Kidney (tissue), 14 donors: ENCODE measurements around the gene VAT1. TPM values are rescaled to one million over a fixed set of nuclear protein-coding genes. Genes with fewer than 3 reads are reported as not detected.

Experiments
- DNase-seq, 5 donors: peaks; one replicate each; pipeline ENCODE4 v3.0.0-alpha.2; 2013 to 2020
- FAIRE-seq: peaks from 2 replicates; lab custom pipeline; 2012; peaks lifted over from hg19 to GRCh38; lab: Jason Lieb, UNC
- H3K27ac ChIP-seq, 2 donors: one replicate each; pipeline ENCODE4 v1.7.0; 2013; ENCODE audit warnings: low read depth in 2 of 2, low read length in 2 of 2, inconsistent platforms in 1 of 2
- H3K27me3 ChIP-seq: one replicate; pipeline ENCODE4 v1.7.1; 2013; ENCODE audit warnings: low read length, inconsistent platforms; ENCODE audit not compliant: control insufficient read depth, insufficient read depth
- H3K36me3 ChIP-seq, 3 donors: one replicate each; pipeline versions ENCODE4 v1.7.0 to v1.7.1; 2013; ENCODE audit warnings: low read length in 3 of 3, control low read depth in 1 of 3, inconsistent platforms in 1 of 3; ENCODE audit not compliant: insufficient read depth in 3 of 3, control insufficient read depth in 2 of 3
- H3K4me1 ChIP-seq, 3 donors: one replicate each; pipeline versions ENCODE4 v1.7.0 to v1.7.1; 2013; ENCODE audit warnings: low read length in 3 of 3, inconsistent platforms in 1 of 3, low read depth in 1 of 3; ENCODE audit not compliant: control insufficient read depth in 2 of 3, insufficient read depth in 2 of 3
- H3K4me3 ChIP-seq, 3 donors: one replicate each; pipeline versions ENCODE4 v1.7.0 to v1.8.1; 2013; ENCODE audit warnings: low read length in 3 of 3, control low read depth in 1 of 3, inconsistent platforms in 1 of 3
- H3K9ac ChIP-seq, 3 donors: one replicate each; pipeline versions ENCODE4 v1.7.0 to v1.7.1; 2013; ENCODE audit warnings: low read length in 3 of 3, control low read depth in 1 of 3, inconsistent platforms in 1 of 3
- H3K9me3 ChIP-seq, 3 donors: one replicate each; pipeline versions ENCODE4 v1.7.0 to v1.7.1; 2013; ENCODE audit warnings: low read length in 3 of 3, control low read depth in 1 of 3, inconsistent platforms in 1 of 3; ENCODE audit not compliant: control insufficient read depth in 2 of 3, insufficient read depth in 1 of 3
- intact Hi-C: fragments of 100-400 bp; cut with DNase I; formaldehyde crosslinking; loops from one replicate; pipeline ENCODE4 v1.11.1; 2022
- polyA plus RNA-seq: library from polyadenylated mRNA; stranded (reverse); fragments of 350-450 nt; fragmentation: Illumina TruSeq; extraction: RNeasy Lipid Tissue Mini Kit (QIAGEN cat#74804); gene quantifications from one replicate; pipeline ENCODE4 v1.2.3, GENCODE V29; 2014; ENCODE audit warnings: low read depth, low replicate concordance; ENCODE audit not compliant: insufficient read depth
- total RNA-seq: library from RNA; stranded (reverse); fragmentation: NEBNext Ultra II Directional; extraction: Animal tissue kit (Norgen Biotek cat#: 25700); gene quantifications from one replicate; pipeline ENCODE4 v1.2.1, GENCODE V29; 2021
- TF ChIP-seq, protein P1 (sequence below): IDR thresholded peaks from 3 replicates; pipeline ENCODE4 v1.5.1; 2012; ENCODE audit warnings: mild to moderate bottlenecking, moderate library complexity, borderline replicate concordance; ENCODE audit not compliant: insufficient read depth; ENCODE audit errors: extremely low read depth
- donor health status: control.
- donor health status: control.
- donor health status: control.
- donor health status: control.
- donor health status: control.
- donor health status: DM: yes; HTN: yes; CAD: no.
- donor health status: Normal renal cell carcinoma (clear cell type).

Gene VAT1
- total and polyA plus RNA-seq, 2 donors from 2014 or later: 119 to 133 TPM

DNA sequence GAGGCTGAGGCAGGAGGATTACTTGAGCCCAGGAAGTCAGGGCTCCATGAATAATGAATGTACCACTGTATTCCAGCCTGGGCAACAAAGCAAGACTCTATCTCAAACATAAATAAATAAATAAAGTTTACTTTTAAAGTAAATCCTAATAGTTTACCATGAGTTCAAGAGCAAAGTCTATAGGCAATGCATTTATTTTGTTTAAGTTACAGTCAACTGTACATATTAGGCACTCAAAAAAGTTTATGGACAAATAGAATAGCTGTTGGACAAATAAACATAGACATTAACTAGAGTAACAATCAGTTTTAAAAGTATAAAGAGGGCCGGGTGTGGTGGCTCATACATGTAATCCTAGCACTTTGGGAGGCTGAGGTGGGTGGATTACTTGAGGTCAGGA, 54.3 kb downstream of the VAT1 start:
- no peak overlapping the region for H3K27ac ChIP-seq
- FAIRE-seq (no peak), DNase-seq (no peak)
- H3K27me3 ChIP-seq: no peaks in the 10 kb centered on the region
- H3K9me3 ChIP-seq: no peaks in the 10 kb centered on the region
- H3K4me1 ChIP-seq: peaks cover 0 to 5% (median 0%) of the 10 kb centered on the region in 3 donors
- intact Hi-C loops: no loop called here
- no peak overlapping the region for H3K9ac ChIP-seq
- H3K36me3 ChIP-seq: no peaks in the 10 kb centered on the region
- TF ChIP-seq, protein P1, sequence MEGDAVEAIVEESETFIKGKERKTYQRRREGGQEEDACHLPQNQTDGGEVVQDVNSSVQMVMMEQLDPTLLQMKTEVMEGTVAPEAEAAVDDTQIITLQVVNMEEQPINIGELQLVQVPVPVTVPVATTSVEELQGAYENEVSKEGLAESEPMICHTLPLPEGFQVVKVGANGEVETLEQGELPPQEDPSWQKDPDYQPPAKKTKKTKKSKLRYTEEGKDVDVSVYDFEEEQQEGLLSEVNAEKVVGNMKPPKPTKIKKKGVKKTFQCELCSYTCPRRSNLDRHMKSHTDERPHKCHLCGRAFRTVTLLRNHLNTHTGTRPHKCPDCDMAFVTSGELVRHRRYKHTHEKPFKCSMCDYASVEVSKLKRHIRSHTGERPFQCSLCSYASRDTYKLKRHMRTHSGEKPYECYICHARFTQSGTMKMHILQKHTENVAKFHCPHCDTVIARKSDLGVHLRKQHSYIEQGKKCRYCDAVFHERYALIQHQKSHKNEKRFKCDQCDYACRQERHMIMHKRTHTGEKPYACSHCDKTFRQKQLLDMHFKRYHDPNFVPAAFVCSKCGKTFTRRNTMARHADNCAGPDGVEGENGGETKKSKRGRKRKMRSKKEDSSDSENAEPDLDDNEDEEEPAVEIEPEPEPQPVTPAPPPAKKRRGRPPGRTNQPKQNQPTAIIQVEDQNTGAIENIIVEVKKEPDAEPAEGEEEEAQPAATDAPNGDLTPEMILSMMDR: no peak
- no peak overlapping the region for H3K4me3 ChIP-seq

Other genes with a start within 250 kb of the VAT1 start
- gene VPS25, start 248.9 kb downstream of the VAT1 start, total RNA-seq: 85.2 TPM
- gene VPS25, start 248.9 kb downstream of the VAT1 start, polyA plus RNA-seq: 112 TPM
- gene WNK4, start 241.8 kb downstream of the VAT1 start, total RNA-seq: 14.9 TPM
- gene WNK4, start 241.8 kb downstream of the VAT1 start, polyA plus RNA-seq: 26.4 TPM
- gene COA3, start 223.7 kb downstream of the VAT1 start, total RNA-seq: 144 TPM
- 656 TPM for gene COA3, start 223.7 kb downstream of the VAT1 start, polyA plus RNA-seq
- gene CNTD1, start 223.5 kb downstream of the VAT1 start, total RNA-seq: 0.60 TPM
- 0.95 TPM for gene CNTD1, start 223.5 kb downstream of the VAT1 start, polyA plus RNA-seq
- 95.1 TPM for gene BECN1, start 198.1 kb downstream of the VAT1 start, total RNA-seq
- 65.9 TPM for gene BECN1, start 198.1 kb downstream of the VAT1 start, polyA plus RNA-seq
- gene PSME3, start 189.0 kb downstream of the VAT1 start, total RNA-seq: 115 TPM
- gene PSME3, start 189.0 kb downstream of the VAT1 start, polyA plus RNA-seq: 60.3 TPM
- gene AOC2, start 177.8 kb downstream of the VAT1 start, total RNA-seq: 1.2 TPM
- 0.58 TPM for gene AOC2, start 177.8 kb downstream of the VAT1 start, polyA plus RNA-seq
- gene AOC3, start 171.2 kb downstream of the VAT1 start, total RNA-seq: 40.6 TPM
- gene AOC3, start 171.2 kb downstream of the VAT1 start, polyA plus RNA-seq: 15.1 TPM
- gene G6PC1, start 121.6 kb downstream of the VAT1 start, total RNA-seq: 0.16 TPM
- 10.5 TPM for gene G6PC1, start 121.6 kb downstream of the VAT1 start, polyA plus RNA-seq
- gene AARSD1, start 57.9 kb downstream of the VAT1 start, total RNA-seq: 35.8 TPM
- gene AARSD1, start 57.9 kb downstream of the VAT1 start, polyA plus RNA-seq: 45.6 TPM
- 0.85 TPM for gene PTGES3L, start 42.3 kb downstream of the VAT1 start, total RNA-seq
- gene PTGES3L, start 42.3 kb downstream of the VAT1 start, polyA plus RNA-seq: 1.2 TPM
- gene RUNDC1, start 41.8 kb downstream of the VAT1 start, total RNA-seq: 19.5 TPM
- 10.1 TPM for gene RUNDC1, start 41.8 kb downstream of the VAT1 start, polyA plus RNA-seq
- 759 TPM for gene RPL27, start 24.0 kb downstream of the VAT1 start, total RNA-seq
- gene RPL27, start 24.0 kb downstream of the VAT1 start, polyA plus RNA-seq: 1,823 TPM
- 41.4 TPM for gene IFI35, start 15.6 kb downstream of the VAT1 start, total RNA-seq
- 58.6 TPM for gene IFI35, start 15.6 kb downstream of the VAT1 start, polyA plus RNA-seq
- gene RND2, start 2.8 kb upstream of the VAT1 start, total RNA-seq: 0.63 TPM
- 2.3 TPM for gene RND2, start 2.8 kb upstream of the VAT1 start, polyA plus RNA-seq
- gene BRCA1, start 103.0 kb upstream of the VAT1 start, total RNA-seq: 5.1 TPM
- 1.4 TPM for gene BRCA1, start 103.0 kb upstream of the VAT1 start, polyA plus RNA-seq
- gene NBR1, start 148.8 kb upstream of the VAT1 start, total RNA-seq: 88.9 TPM
- 50.4 TPM for gene NBR1, start 148.8 kb upstream of the VAT1 start, polyA plus RNA-seq
- 18.1 TPM for gene TMEM106A, start 189.5 kb upstream of the VAT1 start, total RNA-seq
- 15.7 TPM for gene TMEM106A, start 189.5 kb upstream of the VAT1 start, polyA plus RNA-seq
- not detected for gene CCDC200, start 206.2 kb upstream of the VAT1 start, total RNA-seq
- not detected for gene CCDC200, start 206.2 kb upstream of the VAT1 start, polyA plus RNA-seq
- gene RNU2-1, start 211.6 kb upstream of the VAT1 start, total RNA-seq: 9,871 TPM
- gene RNU2-1, start 211.6 kb upstream of the VAT1 start, polyA plus RNA-seq: not detected